ENCODE measurements around the gene PDE3B. TPM values are rescaled to one million over a fixed set of nuclear protein-coding genes. Genes with fewer than 3 reads are reported as not detected.
"Not testable (repeated sequence)": the region's sequence is repeated elsewhere in the genome, so short reads cannot be mapped to it uniquely, and the experiment has no call there.

PDE3B gene
- total RNA-seq, 1 donor, result 0.36 TPM

- no peak overlapping the region for H3K4me2 ChIP-seq (ENCODE audit: insufficient read depth, low read length)
- TF ChIP-seq CTCF (IDR thresholded peaks at IDR 0.05; ENCODE audit: extremely low read depth, low read depth, low read length), result no peak
- no peaks in the 10 kb centered on the region for H3K79me2 ChIP-seq (ENCODE audit: insufficient read depth, low read length)
- no peaks in the 10 kb centered on the region for H3K9me3 ChIP-seq (ENCODE audit: low read depth, low read length)
- no peak overlapping the region for H3K4me3 ChIP-seq (ENCODE audit: insufficient read depth, low read length)
- no peak for DNase-seq (ENCODE audit: insufficient read length, low spot score, missing footprints)
- no peaks in the 10 kb centered on the region for H3K4me1 ChIP-seq (ENCODE audit: insufficient read depth, low read length)
- no peaks in the 10 kb centered on the region for H3K27me3 ChIP-seq (ENCODE audit: insufficient read depth, low read length)
- no peaks in the 10 kb centered on the region for H3K36me3 ChIP-seq (ENCODE audit: insufficient read depth, low read length)
- H4K20me1 ChIP-seq (ENCODE audit: insufficient read depth, low read length), result no peaks in the 10 kb centered on the region
- no peak overlapping the region for H2AFZ ChIP-seq (ENCODE audit: low read length)
- no peak overlapping the region for H3K27ac ChIP-seq (ENCODE audit: low read depth, low read length)
Measured at GRCh38 chr11:14678350-14678749, 34.7 kb downstream of the PDE3B start.

- H3K79me2 ChIP-seq (ENCODE audit: insufficient read depth, low read length), result no peaks in the 10 kb centered on the region
- no peak overlapping the region for H2AFZ ChIP-seq (ENCODE audit: low read length)
- H3K4me2 ChIP-seq (ENCODE audit: insufficient read depth, low read length), result no peak overlapping the region
- no peaks in the 10 kb centered on the region for H3K36me3 ChIP-seq (ENCODE audit: insufficient read depth, low read length)
- H3K4me3 ChIP-seq (ENCODE audit: insufficient read depth, low read length), result no peak overlapping the region
- TF ChIP-seq CTCF (IDR thresholded peaks at IDR 0.05; ENCODE audit: extremely low read depth, low read depth, low read length), result no peak
- H4K20me1 ChIP-seq (ENCODE audit: insufficient read depth, low read length), result no peaks in the 10 kb centered on the region
- no peak for DNase-seq (ENCODE audit: insufficient read length, low spot score, missing footprints)
- H3K27ac ChIP-seq (ENCODE audit: low read depth, low read length), result no peak overlapping the region
- H3K4me1 ChIP-seq (ENCODE audit: insufficient read depth, low read length), result no peaks in the 10 kb centered on the region
- H3K27me3 ChIP-seq (ENCODE audit: insufficient read depth, low read length), result no peaks in the 10 kb centered on the region
- no peaks in the 10 kb centered on the region for H3K9me3 ChIP-seq (ENCODE audit: low read depth, low read length)
Measured at GRCh38 chr11:14679662-14680061, 36.1 kb downstream of the PDE3B start.

- not testable (repeated sequence) for H3K36me3 ChIP-seq (ENCODE audit: insufficient read depth, low read length); H2AFZ ChIP-seq (ENCODE audit: low read length); H3K27me3 ChIP-seq (ENCODE audit: insufficient read depth, low read length); H3K27ac ChIP-seq (ENCODE audit: low read depth, low read length); DNase-seq (ENCODE audit: insufficient read length, low spot score, missing footprints); H3K4me2 ChIP-seq (ENCODE audit: insufficient read depth, low read length); H4K20me1 ChIP-seq (ENCODE audit: insufficient read depth, low read length); H3K4me1 ChIP-seq (ENCODE audit: insufficient read depth, low read length); H3K79me2 ChIP-seq (ENCODE audit: insufficient read depth, low read length); H3K4me3 ChIP-seq (ENCODE audit: insufficient read depth, low read length); H3K9me3 ChIP-seq (ENCODE audit: low read depth, low read length)
Measured at GRCh38 chr11:14684234-14684915, 40.8 kb downstream of the PDE3B start.

GRCh38 chr11:14687456-14687855 lies 43.9 kb downstream of the PDE3B start:
- no peak overlapping the region for H3K4me2 ChIP-seq (ENCODE audit: insufficient read depth, low read length)
- no peak for DNase-seq (ENCODE audit: insufficient read length, low spot score, missing footprints)
- no peaks in the 10 kb centered on the region for H3K27me3 ChIP-seq (ENCODE audit: insufficient read depth, low read length)
- no peak overlapping the region for H2AFZ ChIP-seq (ENCODE audit: low read length)
- no peak overlapping the region for H3K4me3 ChIP-seq (ENCODE audit: insufficient read depth, low read length)
- no peaks in the 10 kb centered on the region for H3K9me3 ChIP-seq (ENCODE audit: low read depth, low read length)
- H4K20me1 ChIP-seq (ENCODE audit: insufficient read depth, low read length), result no peaks in the 10 kb centered on the region
- TF ChIP-seq CTCF (IDR thresholded peaks at IDR 0.05; ENCODE audit: extremely low read depth, low read depth, low read length), result no peak
- H3K36me3 ChIP-seq (ENCODE audit: insufficient read depth, low read length), result no peaks in the 10 kb centered on the region
- H3K4me1 ChIP-seq (ENCODE audit: insufficient read depth, low read length), result no peaks in the 10 kb centered on the region
- H3K79me2 ChIP-seq (ENCODE audit: insufficient read depth, low read length), result no peaks in the 10 kb centered on the region
- H3K27ac ChIP-seq (ENCODE audit: low read depth, low read length), result no peak overlapping the region

Measured in osteoblast (primary cell).